RWPE1 (cell line): ENCODE measurements around the gene CMAS.
"Not testable (repeated sequence)": the region's sequence is repeated elsewhere in the genome, so short reads cannot be mapped to it uniquely, and the experiment has no call there.

Source experiments
- CTCF ChIA-PET: fragments of 350-600 bp; sonication (Branson Sonifier 250); formaldehyde crosslinking; extraction: SDS; loops from one replicate; lab custom pipeline; 2021; lab: Yijun Ruan, JAX
- POLR2A ChIA-PET: fragments of 400-600 bp; formaldehyde crosslinking; extraction: SDS; loops from one replicate; lab custom pipeline; 2020; ENCODE audit warnings: antibody characterized with exemption; ENCODE audit not compliant: low non-redundant PET; lab: Yijun Ruan, JAX
- DNase-seq: peaks from one replicate; pipeline ENCODE4 v3.0.0; 2012; ENCODE audit warnings: low spot score
- H3K27ac ChIP-seq: fragments of 450-650 bp; 2 replicates; pipeline ENCODE4 v1.5.1; 2017
- CTCF ChIP-seq: fragments of 450-650 bp; conservative IDR thresholded peaks from 2 replicates; pipeline ENCODE4 v1.5.1; 2017; ENCODE audit warnings: low read depth, mild to moderate bottlenecking

CMAS gene

GRCh38 chr12:22046090-22046967 is at the start of gene CMAS:
Gene CMAS (plus strand): TSS chr12:22046218. CDS start chr12:22046304, 86 bp downstream.
- peak within 1 kb of the TSS; percentile 86 for H3K27ac ChIP-seq
- ChIA-PET CTCF (interaction anchor here (0.6 kb wide), 1 partner anchor 348 kb away, joined by 3 read pairs; no protein-coding TSS in a partner anchor), POLR2A (no interaction called here)
- peak; percentile 71 for DNase-seq
- TF ChIP-seq CTCF = no peak

GRCh38 chr12:21998295-21998694 is 47.7 kb upstream of the CMAS start:
- no peak overlapping the region for H3K27ac ChIP-seq
- ChIA-PET POLR2A (no interaction called here), CTCF (no interaction called here)
- no peak for TF ChIP-seq CTCF
- DNase-seq = no peak

GRCh38 chr12:21998782-21999181 is 47.2 kb upstream of the CMAS start:
- DNase-seq = no peak
- H3K27ac ChIP-seq = no peak overlapping the region
- TF ChIP-seq CTCF = no peak
- POLR2A ChIA-PET = no interaction called here
- CTCF ChIA-PET = no interaction called here

GRCh38 chr12:22002430-22002829 is 43.6 kb upstream of the CMAS start:
- ChIA-PET CTCF (no interaction called here), POLR2A (no interaction called here)
- no peak overlapping the region for H3K27ac ChIP-seq
- no peak for TF ChIP-seq CTCF
- DNase-seq = no peak

- DNase-seq, H3K27ac ChIP-seq, CTCF ChIA-PET, POLR2A ChIA-PET: not testable (repeated sequence)
Observed at GRCh38 chr12:22007794-22008193, 38.2 kb upstream of the CMAS start.

- no peak for DNase-seq
- POLR2A ChIA-PET = no interaction called here
- CTCF ChIA-PET = no interaction called here
- H3K27ac ChIP-seq = no peak overlapping the region
- no peak for TF ChIP-seq CTCF
Observed at GRCh38 chr12:22008196-22008595, 37.8 kb upstream of the CMAS start.
